H9 (cell line): ENCODE measurements around the gene SEMA3D. TPM values are rescaled to one million over a fixed set of nuclear protein-coding genes. Genes with fewer than 3 reads are reported as not detected.

Experiments used
- DNase-seq: peaks from one replicate; pipeline ENCODE4 v3.0.0-alpha.2; 2017
- H2AFZ ChIP-seq: one replicate; pipeline ENCODE4 v1.6.1; 2013; ENCODE audit warnings: mild to moderate bottlenecking, low read length, control low read depth, moderate library complexity
- H2AK5ac ChIP-seq: 2 replicates; pipeline ENCODE4 v1.6.1; 2013; ENCODE audit warnings: low read length, control low read depth, mixed read lengths; ENCODE audit not compliant: insufficient read length
- H2BK120ac ChIP-seq: one replicate; pipeline ENCODE4 v1.6.1; 2013; ENCODE audit warnings: low read depth, mild to moderate bottlenecking, low read length, control low read depth, inconsistent platforms; ENCODE audit not compliant: poor library complexity, severe bottlenecking
- H2BK12ac ChIP-seq: 2 replicates; pipeline ENCODE4 v1.6.1; 2013; ENCODE audit warnings: low read length, control low read depth, mixed read lengths, low read depth; ENCODE audit not compliant: insufficient read length
- H2BK15ac ChIP-seq: 2 replicates; pipeline ENCODE4 v1.6.1; 2013; ENCODE audit warnings: low read depth, low read length, control low read depth
- H2BK20ac ChIP-seq: one replicate; pipeline ENCODE4 v1.6.1; 2013; ENCODE audit warnings: low read depth, mild to moderate bottlenecking, low read length, control low read depth, inconsistent platforms; ENCODE audit not compliant: poor library complexity, severe bottlenecking
- H2BK5ac ChIP-seq: 2 replicates; pipeline ENCODE4 v1.6.1; 2013; ENCODE audit warnings: low read length, control low read depth, mixed read lengths; ENCODE audit not compliant: insufficient read length
- H3K14ac ChIP-seq: 2 replicates; pipeline ENCODE4 v1.6.1; 2013; ENCODE audit warnings: low read length, control low read depth; ENCODE audit not compliant: insufficient read depth
- H3K18ac ChIP-seq: 2 replicates; pipeline ENCODE4 v1.6.1; 2013; ENCODE audit warnings: low read depth, mild to moderate bottlenecking, mixed read lengths, low read length, control low read depth; ENCODE audit not compliant: insufficient read length
- H3K23ac ChIP-seq: 2 replicates; pipeline ENCODE4 v1.6.1; 2013; ENCODE audit warnings: low read length, control low read depth, mixed read lengths, low read depth; ENCODE audit not compliant: insufficient read length
- H3K23me2 ChIP-seq: 2 replicates; pipeline ENCODE4 v1.6.1; 2013; ENCODE audit warnings: low read depth, mild to moderate bottlenecking, mixed read lengths, low read length, control low read depth; ENCODE audit not compliant: insufficient read length, poor library complexity, severe bottlenecking
- H3K27ac ChIP-seq: 2 replicates; pipeline ENCODE4 v1.5.1; 2013; ENCODE audit warnings: low read length, control low read depth, mixed read lengths, low read depth; ENCODE audit not compliant: insufficient read length
- H3K27me3 ChIP-seq: 2 replicates; pipeline ENCODE4 v1.6.1; 2013; ENCODE audit warnings: low read length, control low read depth, inconsistent platforms; ENCODE audit not compliant: insufficient read depth
- H3K4ac ChIP-seq: 2 replicates; pipeline ENCODE4 v1.6.1; 2013; ENCODE audit warnings: low read depth, mild to moderate bottlenecking, control low read depth, inconsistent platforms, low read length, moderate library complexity
- H3K4me1 ChIP-seq: 2 replicates; pipeline ENCODE4 v1.6.1; 2013; ENCODE audit warnings: low read length, control low read depth, inconsistent platforms; ENCODE audit not compliant: insufficient read depth
- H3K4me2 ChIP-seq: 2 replicates; pipeline ENCODE4 v1.6.1; 2013; ENCODE audit warnings: low read length, control low read depth, mixed read lengths; ENCODE audit not compliant: insufficient read length, insufficient read depth
- H3K56ac ChIP-seq: 2 replicates; pipeline ENCODE4 v1.6.1; 2013; ENCODE audit warnings: low read depth, mild to moderate bottlenecking, mixed read lengths, low read length, control low read depth; ENCODE audit not compliant: insufficient read length
- H3K79me1 ChIP-seq: 2 replicates; pipeline ENCODE4 v1.6.1; 2013; ENCODE audit warnings: low read depth, mild to moderate bottlenecking, moderate library complexity, low read length, control low read depth, inconsistent platforms; ENCODE audit not compliant: insufficient read depth, poor library complexity, severe bottlenecking
- H3K79me2 ChIP-seq: 2 replicates; pipeline ENCODE4 v1.6.1; 2013; ENCODE audit warnings: low read length, control low read depth, inconsistent platforms; ENCODE audit not compliant: insufficient read depth
- H3K9ac ChIP-seq: 2 replicates; pipeline ENCODE4 v1.6.1; 2013; ENCODE audit warnings: low read length, control low read depth, mixed read lengths; ENCODE audit not compliant: insufficient read length; ENCODE audit errors: extremely low read depth
- H3K9me3 ChIP-seq: one replicate; pipeline ENCODE4 v1.6.1; 2013; ENCODE audit warnings: low read depth, low read length, inconsistent platforms; ENCODE audit not compliant: control insufficient read depth
- H3T11ph ChIP-seq: one replicate; pipeline ENCODE4 v1.6.1; 2013; ENCODE audit warnings: mild to moderate bottlenecking, low read length, control low read depth, inconsistent platforms
- H4K20me1 ChIP-seq: one replicate; pipeline ENCODE4 v1.6.1; 2013; ENCODE audit not compliant: control insufficient read depth, insufficient read length, insufficient read depth
- H4K5ac ChIP-seq: 2 replicates; pipeline ENCODE4 v1.6.1; 2013; ENCODE audit warnings: low read depth, mild to moderate bottlenecking, mixed read lengths, low read length, control low read depth; ENCODE audit not compliant: insufficient read length
- H4K8ac ChIP-seq: replicated peaks from 2 replicates; pipeline ENCODE4 v1.6.1; 2013; ENCODE audit warnings: low read length, control low read depth, mixed read lengths, low read depth; ENCODE audit not compliant: insufficient read length
- H4K91ac ChIP-seq: 2 replicates; pipeline ENCODE4 v1.6.1; 2013; ENCODE audit warnings: low read depth, mild to moderate bottlenecking, moderate library complexity, mixed read lengths, low read length, control low read depth; ENCODE audit not compliant: insufficient read length
- H3K27ac Mint-ChIP-seq, 3 experiments: 2 replicates in 2 of 3; 3 replicates in 1 of 3; pipeline ENCODE4 v1.8.0; 2020 to 2021; ENCODE audit warnings: mixed read lengths in 3 of 3, mild to moderate bottlenecking in 1 of 3, moderate library complexity in 1 of 3
- H3K27me3 Mint-ChIP-seq: 2 replicates; pipeline ENCODE4 v1.8.0; 2021; ENCODE audit warnings: low read depth, mild to moderate bottlenecking, moderate library complexity, mixed read lengths
- H3K36me3 Mint-ChIP-seq, 3 experiments: 2 replicates in 2 of 3; 3 replicates in 1 of 3; pipeline ENCODE4 v1.8.0; 2020 to 2021; ENCODE audit warnings: low read depth in 3 of 3, mixed read lengths in 3 of 3; ENCODE audit not compliant: insufficient read depth in 1 of 3
- H3K4me1 Mint-ChIP-seq, 2 experiments: 2 replicates each; pipeline ENCODE4 v1.8.0; 2020; ENCODE audit warnings: mixed read lengths in 2 of 2
- H3K4me3 Mint-ChIP-seq, 2 experiments: 2 replicates in 1 of 2; 3 replicates in 1 of 2; pipeline ENCODE4 v1.8.0; 2020 to 2021; ENCODE audit warnings: mild to moderate bottlenecking in 2 of 2, mixed read lengths in 2 of 2, moderate library complexity in 1 of 2
- H3K9me3 Mint-ChIP-seq, 2 experiments: 2 replicates in 1 of 2; 3 replicates in 1 of 2; pipeline ENCODE4 v1.8.0; 2020; ENCODE audit warnings: mild to moderate bottlenecking in 2 of 2, mixed read lengths in 2 of 2, moderate library complexity in 1 of 2
- CTCF ChIP-seq: fragments of 200-600 bp; sonication (generic); conservative IDR thresholded peaks from 3 replicates; pipeline ENCODE4 v1.8.0; 2021; ENCODE audit warnings: antibody characterized with exemption, mild to moderate bottlenecking
- WGBS: extraction: QIAGEN DNeasy Blood & Tissue Kit; methylation state at CpG from one replicate; pipeline ENCODE4 v1.1.7; 2013; ENCODE audit warnings: missing lambda C conversion rate, low lambda C conversion rate, mixed read lengths; ENCODE audit not compliant: insufficient read length; ENCODE audit errors: extremely low coverage; 5-methylcytosine and 5-hydroxymethylcytosine counted together
- total RNA-seq: library from RNA; stranded (reverse); gene quantifications from 2 replicates; pipeline ENCODE4 v1.2.1, GENCODE V29; 2021

The SEMA3D gene
- total RNA-seq, 1 experiment from 2014 or later: 5.4 TPM

GRCh38 chr7:85183296-85183695, 3.6 kb downstream of the SEMA3D start:
- Histone ChIP-seq H3K4ac (no peak overlapping the region), H2AFZ (no peak overlapping the region), H2BK12ac (no peak overlapping the region), H3K56ac (no peak overlapping the region), H2BK120ac (no peak overlapping the region), H2BK15ac (no peak overlapping the region), H4K91ac (no peak overlapping the region), H3K14ac (no peak overlapping the region), H3K23ac (no peak overlapping the region), H4K5ac (no peak overlapping the region), H3K9ac (no peak overlapping the region), H3K23me2 (peaks cover 19% of the 10 kb centered on the region), H3K4me2 (no peak overlapping the region), H2BK20ac (no peak overlapping the region), H3K9me3 (peaks cover 4% of the 10 kb centered on the region), H4K8ac (no peak overlapping the region), H3K79me2 (no peaks in the 10 kb centered on the region), H3K18ac (no peak overlapping the region), H3K27ac (no peak overlapping the region), H2BK5ac (no peak overlapping the region), H4K20me1 (no peaks in the 10 kb centered on the region), H3K79me1 (no peaks in the 10 kb centered on the region), H2AK5ac (no peak overlapping the region), H3K4me1 (no peaks in the 10 kb centered on the region; the same call in 1 of the 2 replicates), H3K27me3 (peaks cover 5% of the 10 kb centered on the region; the same call in 1 of the 2 replicates), H3T11ph (no peak overlapping the region)
- H3K4me1 Mint-ChIP-seq: peaks cover 19 to 26% of the 10 kb centered on the region in 2 experiments
- H3K9me3 Mint-ChIP-seq: peaks cover 20 to 21% of the 10 kb centered on the region in 2 experiments
- DNase-seq: no peak
- H3K4me3 Mint-ChIP-seq: no peak overlapping the region
- no peak for TF ChIP-seq CTCF
- no CpG with 5 or more reads among the region's 3 CpGs for WGBS
- peaks cover 11 to 19% (median 16%) of the 10 kb centered on the region in 3 experiments for H3K36me3 Mint-ChIP-seq
- no peak overlapping the region for H3K27ac Mint-ChIP-seq
- peaks cover 49% of the 10 kb centered on the region for H3K27me3 Mint-ChIP-seq
